ENCODE measurements around the gene NHEJ1.

DNA sequence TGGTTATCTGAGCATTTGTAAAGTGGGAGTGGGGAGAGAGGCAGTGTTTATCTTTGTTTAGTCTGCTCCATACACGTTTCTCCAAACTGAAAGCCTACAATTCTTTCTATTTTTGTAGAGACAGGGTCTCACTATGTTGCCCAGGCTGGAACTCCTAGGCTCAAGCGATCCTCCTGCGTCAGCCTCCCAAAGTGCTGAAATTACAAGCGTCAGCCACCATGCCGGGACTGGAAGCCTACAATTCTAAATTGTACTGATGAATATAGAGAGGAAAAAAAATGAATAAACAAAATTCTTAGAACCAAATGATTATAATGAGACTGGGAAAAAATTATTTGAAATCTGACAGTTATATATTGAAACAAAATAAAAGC, 44.5 kb upstream of the NHEJ1 start:
- TF ChIP-seq, protein P1, sequence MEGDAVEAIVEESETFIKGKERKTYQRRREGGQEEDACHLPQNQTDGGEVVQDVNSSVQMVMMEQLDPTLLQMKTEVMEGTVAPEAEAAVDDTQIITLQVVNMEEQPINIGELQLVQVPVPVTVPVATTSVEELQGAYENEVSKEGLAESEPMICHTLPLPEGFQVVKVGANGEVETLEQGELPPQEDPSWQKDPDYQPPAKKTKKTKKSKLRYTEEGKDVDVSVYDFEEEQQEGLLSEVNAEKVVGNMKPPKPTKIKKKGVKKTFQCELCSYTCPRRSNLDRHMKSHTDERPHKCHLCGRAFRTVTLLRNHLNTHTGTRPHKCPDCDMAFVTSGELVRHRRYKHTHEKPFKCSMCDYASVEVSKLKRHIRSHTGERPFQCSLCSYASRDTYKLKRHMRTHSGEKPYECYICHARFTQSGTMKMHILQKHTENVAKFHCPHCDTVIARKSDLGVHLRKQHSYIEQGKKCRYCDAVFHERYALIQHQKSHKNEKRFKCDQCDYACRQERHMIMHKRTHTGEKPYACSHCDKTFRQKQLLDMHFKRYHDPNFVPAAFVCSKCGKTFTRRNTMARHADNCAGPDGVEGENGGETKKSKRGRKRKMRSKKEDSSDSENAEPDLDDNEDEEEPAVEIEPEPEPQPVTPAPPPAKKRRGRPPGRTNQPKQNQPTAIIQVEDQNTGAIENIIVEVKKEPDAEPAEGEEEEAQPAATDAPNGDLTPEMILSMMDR (IDR thresholded peaks at IDR 0.05; ENCODE audit: insufficient read depth, low read depth, low read length): no peak
- TF ChIP-seq EZH2 (IDR thresholded peaks at IDR 0.05; ENCODE audit: insufficient read depth, low read length): no peak
